K562 (cell line): ENCODE data around the gene CTAGE8. TPM values are rescaled to one million over a fixed set of nuclear protein-coding genes. Genes with fewer than 3 reads are reported as not detected.
"Not testable (repeated sequence)": the region's sequence is repeated elsewhere in the genome, so short reads cannot be mapped to it uniquely, and the experiment has no call there.

Source experiments
- ATAC-seq: fragments of 200-7000 bp; cut with Tn5 transposase; 3 replicates; pipeline ENCODE4 v1.9.1; 2020; ENCODE audit warnings: moderate library complexity
- BruUV-seq: library from RNA; stranded (reverse); fragments of 400-500 nt; replicated peaks from 2 replicates; lab custom pipeline; 2021; lab: Mats Ljungman, UMichigan
- CTCF ChIA-PET: fragments of 300-600 bp; formaldehyde crosslinking; extraction: SDS; loops from one replicate; lab custom pipeline; 2021; ENCODE audit warnings: low intra/inter-chr PET ratio; lab: Yijun Ruan, JAX
- POLR2A ChIA-PET: fragments of 300-600, 350-650 bp; sonication (Branson Sonifier 250); formaldehyde crosslinking; extraction: SDS; loops from one replicate; lab custom pipeline; 2021; ENCODE audit warnings: antibody characterized with exemption, inconsistent platforms; lab: Yijun Ruan, JAX
- DNase-seq, 4 experiments: peaks; one replicate each; pipeline versions ENCODE4 v3.0.0 to v3.0.0-alpha.2; 2011 to 2018; ENCODE audit warnings: low spot score in 3 of 4, mixed read lengths in 3 of 4; ENCODE audit errors: extremely low read depth in 1 of 4
- FAIRE-seq: peaks from 2 replicates; lab custom pipeline; 2011; peaks lifted over from hg19 to GRCh38; lab: Jason Lieb, UNC
- H2AFZ ChIP-seq: 2 replicates; pipeline ENCODE4 v1.6.0; 2011; ENCODE audit warnings: low read depth, low read length, control low read depth, inconsistent platforms
- H3K27ac ChIP-seq: fragments of 200-600 bp; 3 replicates; pipeline ENCODE4 v1.8.0; 2011; ENCODE audit warnings: low read depth, mild to moderate bottlenecking, control low read depth, inconsistent platforms, low read length, moderate library complexity, mixed read lengths; ENCODE audit errors: extremely low read depth
- H3K27me3 ChIP-seq, 2 experiments: fragments of 300-600 bp in 1 of 2; 2 replicates in 1 of 2; 3 replicates in 1 of 2; pipeline versions ENCODE4 v1.6.0 to v1.8.0; 2011; ENCODE audit warnings: inconsistent platforms in 2 of 2, low read length in 2 of 2, mild to moderate bottlenecking in 1 of 2, mixed read lengths in 1 of 2, moderate library complexity in 1 of 2; ENCODE audit not compliant: control insufficient read depth in 2 of 2, insufficient read depth in 2 of 2
- H3K36me3 ChIP-seq: fragments of 300-600 bp; 3 replicates; pipeline ENCODE4 v1.8.0; 2011; ENCODE audit warnings: mild to moderate bottlenecking, low read length, inconsistent platforms; ENCODE audit not compliant: control insufficient read depth, insufficient read depth
- H3K4me1 ChIP-seq, 2 experiments: fragments of 200-600 bp in 1 of 2; replicated peaks in 1 of 2; 2 replicates in 1 of 2; 3 replicates in 1 of 2; pipeline versions ENCODE4 v1.5.1 to v1.8.0; 2011; ENCODE audit warnings: inconsistent platforms in 2 of 2, low read length in 2 of 2, mild to moderate bottlenecking in 1 of 2, mixed read lengths in 1 of 2, moderate library complexity in 1 of 2; ENCODE audit not compliant: control insufficient read depth in 2 of 2, insufficient read depth in 2 of 2
- H3K4me2 ChIP-seq: 2 replicates; pipeline ENCODE4 v1.6.1; 2011; ENCODE audit warnings: low read length, control low read depth, inconsistent platforms, mixed read lengths; ENCODE audit not compliant: insufficient read depth
- H3K4me3 ChIP-seq: fragments of 200-600 bp; sonication (generic), shearing (Covaris generic); 2 replicates; pipeline ENCODE4 v1.5.1; 2016; ENCODE audit warnings: control low read depth, inconsistent platforms
- H3K79me2 ChIP-seq: fragments of 200-600 bp; 3 replicates; pipeline ENCODE4 v1.8.0; 2011; ENCODE audit warnings: low read length, inconsistent platforms; ENCODE audit not compliant: control insufficient read depth, insufficient read depth
- H3K9ac ChIP-seq, 2 experiments: 2 replicates each; pipeline versions ENCODE4 v1.6.0 to v1.6.1; 2011; ENCODE audit warnings: low read depth in 2 of 2, low read length in 2 of 2, control low read depth in 1 of 2, inconsistent platforms in 1 of 2, mild to moderate bottlenecking in 1 of 2, mixed read lengths in 1 of 2; ENCODE audit not compliant: insufficient read depth in 1 of 2
- H3K9me1 ChIP-seq: one replicate; pipeline ENCODE4 v1.6.0; 2011; ENCODE audit warnings: inconsistent platforms, mild to moderate bottlenecking, low read length, moderate library complexity; ENCODE audit not compliant: control insufficient read depth, insufficient read depth
- H3K9me3 ChIP-seq: replicated peaks from 2 replicates; pipeline ENCODE4 v1.5.1; 2011; ENCODE audit warnings: low read depth, low read length, inconsistent platforms; ENCODE audit not compliant: control insufficient read depth, insufficient read depth
- H4K20me1 ChIP-seq: replicated peaks from 2 replicates; pipeline ENCODE4 v1.6.1; 2011; ENCODE audit warnings: low read length, inconsistent platforms, mixed read lengths; ENCODE audit not compliant: control insufficient read depth, insufficient read depth
- whole genome bisulfite sequencing: fragments of 100-300 bp; shearing (Covaris generic); methylation state at CpG from one replicate; pipeline ENCODE4 v1.1.6; 2016; ENCODE audit warnings: low coverage, mixed read lengths; ENCODE audit not compliant: insufficient coverage; ENCODE audit errors: missing lambda C conversion rate; 5-methylcytosine and 5-hydroxymethylcytosine counted together
- in situ Hi-C: fragments of 300-500 bp; cut with MboI; formaldehyde crosslinking; loops from 4 replicates; pipeline ENCODE4 v1.15.0; 2018; ENCODE audit warnings: inconsistent platforms, mixed read lengths
- intact Hi-C: fragments of 100-400 bp; cut with micrococcal nuclease; formaldehyde crosslinking; loops from 2 replicates; pipeline ENCODE4 v1.14.2; 2022
- polyA plus RNA-seq, 8 experiments: library from polyadenylated mRNA; depleted of rRNA in 4 of 8; stranded (reverse) in 5 of 8; unstranded in 3 of 8; fragments of >200 nt; fragmentation: Nextera tagmentation in 2 of 8; fragmentation: Illumina TruSeq in 1 of 8; extraction: Ambion mirVana in 2 of 8; extraction: Trizol in 1 of 8; gene quantifications; 2 replicates each; pipeline versions ENCODE4 v1.2.1 to v1.2.3, GENCODE V29; 2011 to 2014; ENCODE audit warnings: inconsistent platforms in 1 of 8, missing spikeins in 1 of 8
- total RNA-seq, 7 experiments: library from RNA; depleted of rRNA in 6 of 7; stranded (reverse); fragments of >200 nt in 6 of 7; fragmentation: Illumina TruSeq in 2 of 7; extraction: Trizol in 2 of 7; gene quantifications; 2 replicates each; pipeline versions ENCODE4 v1.2.1 to v1.2.3, GENCODE V29; 2011 to 2021; ENCODE audit warnings: low replicate concordance in 1 of 7

The CTAGE8 gene
- total and polyA plus RNA-seq, 9 of the 15 experiments (the other 6 are each of a cell fraction or from before 2014, with no cell fraction given): 0.04 TPM; not detected in 7

GRCh38 chr7:144239365-144239764 lies 29.7 kb downstream of the CTAGE8 start, which contains the start of gene OR2A42:
Gene OR2A42, minus strand, starts transcription at chr7:144239605. Its CDS starts 6,762 bp downstream, at chr7:144232843.
- H3K27ac ChIP-seq, H3K4me3 ChIP-seq, H3K9ac ChIP-seq, ATAC-seq, H4K20me1 ChIP-seq, H2AFZ ChIP-seq, H3K79me2 ChIP-seq, in situ Hi-C loops, H3K36me3 ChIP-seq, intact Hi-C loops, POLR2A ChIA-PET, H3K27me3 ChIP-seq, BruUV-seq, FAIRE-seq, CTCF ChIA-PET, H3K9me1 ChIP-seq, H3K9me3 ChIP-seq, H3K4me2 ChIP-seq, DNase-seq, H3K4me1 ChIP-seq: not testable (repeated sequence)
- WGBS: 0% methylated on average over 1 of the region's 2 CpGs

- POLR2A ChIA-PET, intact Hi-C loops, DNase-seq, H3K4me2 ChIP-seq, BruUV-seq, H3K27me3 ChIP-seq, H3K9me1 ChIP-seq, H3K36me3 ChIP-seq, H3K27ac ChIP-seq, in situ Hi-C loops, H3K79me2 ChIP-seq, H3K4me3 ChIP-seq, H3K9me3 ChIP-seq, H3K4me1 ChIP-seq, H2AFZ ChIP-seq, ATAC-seq, FAIRE-seq, H4K20me1 ChIP-seq, H3K9ac ChIP-seq, CTCF ChIA-PET: not testable (repeated sequence)
- 0% methylated on average over 2 of the region's 2 CpGs for WGBS
These were observed 30.5 kb downstream of the CTAGE8 start for GRCh38 chr7:144238530-144239082.

GRCh38 chr7:144233039-144233438 lies 36.0 kb downstream of the CTAGE8 start:
- DNase-seq, H3K4me1 ChIP-seq, H3K4me3 ChIP-seq, H3K9me3 ChIP-seq, H3K4me2 ChIP-seq, BruUV-seq, H2AFZ ChIP-seq, H3K27ac ChIP-seq, H3K9me1 ChIP-seq, POLR2A ChIA-PET, H3K9ac ChIP-seq, in situ Hi-C loops, H3K27me3 ChIP-seq, intact Hi-C loops, FAIRE-seq, CTCF ChIA-PET, H3K36me3 ChIP-seq, H4K20me1 ChIP-seq, ATAC-seq, H3K79me2 ChIP-seq: not testable (repeated sequence)
- 0% methylated on average over 1 of the region's 1 CpG for WGBS

GRCh38 chr7:144231027-144231426 lies 38.1 kb downstream of the CTAGE8 start:
- H3K4me3 ChIP-seq, H3K4me1 ChIP-seq, in situ Hi-C loops, H3K27ac ChIP-seq, BruUV-seq, FAIRE-seq, H2AFZ ChIP-seq, H3K79me2 ChIP-seq, ATAC-seq, H3K9me3 ChIP-seq, H3K4me2 ChIP-seq, POLR2A ChIA-PET, H4K20me1 ChIP-seq, H3K27me3 ChIP-seq, DNase-seq, H3K9ac ChIP-seq, intact Hi-C loops, CTCF ChIA-PET, H3K36me3 ChIP-seq, H3K9me1 ChIP-seq: not testable (repeated sequence)
- WGBS: no CpG with 5 or more reads among the region's 2 CpGs
